Fibroblast of lung (primary cell): Measurements from ENCODE around the gene SCRG1. TPM values are rescaled to one million over a fixed set of nuclear protein-coding genes. Genes with fewer than 3 reads are reported as not detected.
A peak's percentile ranks its signal among the peaks of the same experiment; 100 is the strongest.

ENCODE experiments used
- DNase-seq, 2 donors: peaks; one replicate each; pipeline versions ENCODE4 v3.0.0 to v3.0.0-alpha.2; 2010; ENCODE audit warnings: low read depth in 2 of 2
- H2AFZ ChIP-seq: 2 replicates; pipeline ENCODE4 v1.5.1; 2012; ENCODE audit warnings: low read length, control low read depth, inconsistent platforms
- H3K27ac ChIP-seq: 2 replicates; pipeline ENCODE4 v1.5.1; 2011; ENCODE audit warnings: low read length, control low read depth; ENCODE audit not compliant: insufficient read depth
- H3K27me3 ChIP-seq: 2 replicates; pipeline ENCODE4 v1.5.1; 2011; ENCODE audit warnings: mild to moderate bottlenecking, low read length; ENCODE audit not compliant: control insufficient read depth, insufficient read depth
- H3K36me3 ChIP-seq: 2 replicates; pipeline ENCODE4 v1.5.1; 2011; ENCODE audit warnings: low read length; ENCODE audit not compliant: control insufficient read depth, insufficient read depth
- H3K4me1 ChIP-seq: 2 replicates; pipeline ENCODE4 v1.5.1; 2011; ENCODE audit warnings: low read length; ENCODE audit not compliant: control insufficient read depth, insufficient read depth; ENCODE audit errors: extremely low read depth
- H3K4me2 ChIP-seq: 2 replicates; pipeline ENCODE4 v1.5.1; 2011; ENCODE audit warnings: low read length, control low read depth; ENCODE audit not compliant: insufficient read depth; ENCODE audit errors: extremely low read depth
- H3K4me3 ChIP-seq, 4 experiments: fragments of 200-600 bp in 1 of 4; sonication (generic) in 1 of 4; replicated peaks in 1 of 4; 2 replicates each; pipeline ENCODE4 v1.5.1; 2011 to 2016; ENCODE audit warnings: low read length in 4 of 4, low read depth in 3 of 4, mild to moderate bottlenecking in 3 of 4, control low read depth in 2 of 4, inconsistent platforms in 1 of 4, mixed read lengths in 1 of 4; ENCODE audit not compliant: insufficient read depth in 1 of 4; ENCODE audit errors: control extremely low read depth in 1 of 4
- H3K79me2 ChIP-seq: 2 replicates; pipeline ENCODE4 v1.5.1; 2012; ENCODE audit warnings: mild to moderate bottlenecking, low read length, inconsistent platforms; ENCODE audit not compliant: control insufficient read depth, insufficient read depth
- H3K9ac ChIP-seq: 2 replicates; pipeline ENCODE4 v1.5.1; 2011; ENCODE audit warnings: mild to moderate bottlenecking, low read length, control low read depth; ENCODE audit not compliant: insufficient read depth
- H3K9me3 ChIP-seq: 2 replicates; pipeline ENCODE4 v1.5.1; 2012; ENCODE audit warnings: low read depth, low read length; ENCODE audit not compliant: control insufficient read depth, insufficient read depth
- H4K20me1 ChIP-seq: 2 replicates; pipeline ENCODE4 v1.5.1; 2011; ENCODE audit warnings: low read length; ENCODE audit not compliant: control insufficient read depth, insufficient read depth; ENCODE audit errors: extremely low read depth
- EZH2 ChIP-seq: IDR thresholded peaks from 2 replicates; pipeline ENCODE4 v1.5.1; 2012; ENCODE audit warnings: low read length, control low read depth, mild to moderate bottlenecking; ENCODE audit errors: missing control alignments
- polyA minus RNA-seq: library from RNA; depleted of rRNA, polyadenylated mRNA; stranded (reverse); fragments of >200 nt; gene quantifications from 2 replicates; pipeline ENCODE4 v1.2.3, GENCODE V29; 2011; ENCODE audit warnings: low replicate concordance
- polyA plus RNA-seq, 2 donors: library from polyadenylated mRNA; depleted of rRNA in 1 of 2; stranded (reverse) in 1 of 2; unstranded in 1 of 2; fragments of >200 nt; gene quantifications; 2 replicates each; pipeline ENCODE4 v1.2.1, GENCODE V29; 2011 to 2012; ENCODE audit warnings: missing spikeins in 1 of 2
- total RNA-seq: library from RNA; depleted of rRNA; stranded (reverse); fragments of >200 nt; gene quantifications from 2 replicates; pipeline ENCODE4 v1.2.1, GENCODE V29; 2014
- TF ChIP-seq, protein P1 (sequence below), 2 donors: IDR thresholded peaks in 1 of 2; conservative IDR thresholded peaks in 1 of 2; 1 replicate in 1 of 2; 2 replicates in 1 of 2; pipeline ENCODE4 v1.5.1; 2011 to 2012; ENCODE audit warnings: low read length in 2 of 2, control low read depth in 1 of 2, inconsistent platforms in 1 of 2, low read depth in 1 of 2, mild to moderate bottlenecking in 1 of 2

The SCRG1 gene
- total RNA-seq = 0.17 and 1.0 TPM in 2 replicates
- polyA plus RNA-seq = 0.20 and 0.39 TPM in 2 replicates
- polyA plus RNA-seq (2012) = 0.17 and 0.19 TPM in 2 replicates
- not detected in 2 replicates for polyA minus RNA-seq

DNA sequence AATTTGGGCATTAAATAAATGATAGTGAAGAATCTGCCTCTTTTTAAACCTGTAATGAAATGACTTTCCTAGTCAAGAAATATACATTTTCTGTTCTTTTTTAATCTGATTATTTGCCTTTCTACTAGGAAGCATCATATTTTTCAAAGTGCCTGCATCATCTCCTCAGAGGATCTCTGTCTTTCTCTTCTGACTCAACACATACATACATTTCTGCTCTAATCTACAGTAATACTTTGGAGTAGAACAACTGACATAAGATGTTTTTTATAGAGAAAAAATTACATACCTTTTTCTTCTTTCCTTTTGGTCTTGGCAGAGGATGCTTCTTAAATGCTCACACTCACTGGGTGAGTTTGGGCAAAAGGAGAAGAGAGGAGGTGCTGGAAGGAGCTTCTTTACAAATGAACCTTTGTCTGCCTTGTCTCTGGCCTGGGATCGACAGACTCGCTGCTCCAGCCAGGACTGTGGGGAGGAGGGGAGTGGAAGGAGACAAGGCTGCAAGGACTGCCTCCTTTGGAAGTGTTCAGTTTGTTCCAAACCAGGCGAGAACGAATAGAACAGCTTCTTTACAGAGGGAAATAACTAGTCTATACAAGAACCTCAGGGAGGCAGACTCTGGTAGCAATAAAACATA lies at the start of gene SCRG1:
SCRG1 (minus strand) TSS at position 338 of the 637 bp plus-strand sequence. CDS start 7,702 bp downstream, outside the sequence.
- H4K20me1 ChIP-seq = no peaks in the 10 kb centered on the region
- peak in 1 of 2 donors; percentile 13 for DNase-seq
- H3K4me3 ChIP-seq = peak within 1 kb of the TSS in 1 of 4 experiments; percentile 26
- no peak within 1 kb of the TSS for H3K27ac ChIP-seq
- no peak within 1 kb of the TSS for H2AFZ ChIP-seq
- H3K9ac ChIP-seq = no peak within 1 kb of the TSS
- no peaks in the 10 kb centered on the region for H3K27me3 ChIP-seq
- H3K79me2 ChIP-seq = no peaks in the 10 kb centered on the region
- TF ChIP-seq EZH2 = no peak
- TF ChIP-seq, protein P1, sequence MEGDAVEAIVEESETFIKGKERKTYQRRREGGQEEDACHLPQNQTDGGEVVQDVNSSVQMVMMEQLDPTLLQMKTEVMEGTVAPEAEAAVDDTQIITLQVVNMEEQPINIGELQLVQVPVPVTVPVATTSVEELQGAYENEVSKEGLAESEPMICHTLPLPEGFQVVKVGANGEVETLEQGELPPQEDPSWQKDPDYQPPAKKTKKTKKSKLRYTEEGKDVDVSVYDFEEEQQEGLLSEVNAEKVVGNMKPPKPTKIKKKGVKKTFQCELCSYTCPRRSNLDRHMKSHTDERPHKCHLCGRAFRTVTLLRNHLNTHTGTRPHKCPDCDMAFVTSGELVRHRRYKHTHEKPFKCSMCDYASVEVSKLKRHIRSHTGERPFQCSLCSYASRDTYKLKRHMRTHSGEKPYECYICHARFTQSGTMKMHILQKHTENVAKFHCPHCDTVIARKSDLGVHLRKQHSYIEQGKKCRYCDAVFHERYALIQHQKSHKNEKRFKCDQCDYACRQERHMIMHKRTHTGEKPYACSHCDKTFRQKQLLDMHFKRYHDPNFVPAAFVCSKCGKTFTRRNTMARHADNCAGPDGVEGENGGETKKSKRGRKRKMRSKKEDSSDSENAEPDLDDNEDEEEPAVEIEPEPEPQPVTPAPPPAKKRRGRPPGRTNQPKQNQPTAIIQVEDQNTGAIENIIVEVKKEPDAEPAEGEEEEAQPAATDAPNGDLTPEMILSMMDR (conservative IDR thresholded peaks at IDR 0.05 in 1 of 2, IDR thresholded peaks at IDR 0.05 in 1 of 2; ENCODE audit: low read depth in 1 of 2, low read length in 2 of 2) = no peak
- no peaks in the 10 kb centered on the region for H3K9me3 ChIP-seq
- no peaks in the 10 kb centered on the region for H3K4me1 ChIP-seq
- H3K4me2 ChIP-seq = no peak within 1 kb of the TSS
- no peaks in the 10 kb centered on the region for H3K36me3 ChIP-seq

DNA sequence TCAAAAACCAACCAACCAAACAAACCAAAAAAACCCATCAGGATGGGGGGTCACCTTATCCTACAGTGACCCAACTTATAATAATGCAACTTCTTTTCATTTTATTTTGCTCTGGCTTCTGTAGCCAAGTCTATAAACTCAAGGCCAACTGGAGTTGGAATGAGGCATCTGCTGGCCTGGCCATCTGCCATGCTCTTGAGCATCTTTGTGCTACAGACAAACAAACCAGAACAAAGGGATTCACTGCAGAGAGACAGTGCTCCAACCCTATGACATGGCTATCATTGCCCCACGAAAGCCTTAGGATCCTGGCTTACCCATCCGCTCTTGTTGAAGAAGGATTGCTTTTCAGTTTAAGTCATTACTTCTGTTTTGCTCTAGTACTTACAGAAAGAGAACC lies 49.2 kb upstream of the SCRG1 start:
- no peak overlapping the region for H3K9ac ChIP-seq
- H3K4me3 ChIP-seq = no peak overlapping the region
- no peak overlapping the region for H3K4me2 ChIP-seq
- peaks cover 9% of the 10 kb centered on the region for H3K4me1 ChIP-seq
- TF ChIP-seq, protein P1 (conservative IDR thresholded peaks at IDR 0.05 in 1 of 2, IDR thresholded peaks at IDR 0.05 in 1 of 2; ENCODE audit: low read depth in 1 of 2, low read length in 2 of 2) = no peak
- TF ChIP-seq EZH2 = no peak
- no peaks in the 10 kb centered on the region for H3K27me3 ChIP-seq
- DNase-seq = peak; percentile 65 to 74
- no peaks in the 10 kb centered on the region for H4K20me1 ChIP-seq
- no peak overlapping the region for H3K27ac ChIP-seq
- H3K9me3 ChIP-seq = no peaks in the 10 kb centered on the region
- H3K79me2 ChIP-seq = no peaks in the 10 kb centered on the region
- no peaks in the 10 kb centered on the region for H3K36me3 ChIP-seq
- H2AFZ ChIP-seq = no peak overlapping the region

DNA sequence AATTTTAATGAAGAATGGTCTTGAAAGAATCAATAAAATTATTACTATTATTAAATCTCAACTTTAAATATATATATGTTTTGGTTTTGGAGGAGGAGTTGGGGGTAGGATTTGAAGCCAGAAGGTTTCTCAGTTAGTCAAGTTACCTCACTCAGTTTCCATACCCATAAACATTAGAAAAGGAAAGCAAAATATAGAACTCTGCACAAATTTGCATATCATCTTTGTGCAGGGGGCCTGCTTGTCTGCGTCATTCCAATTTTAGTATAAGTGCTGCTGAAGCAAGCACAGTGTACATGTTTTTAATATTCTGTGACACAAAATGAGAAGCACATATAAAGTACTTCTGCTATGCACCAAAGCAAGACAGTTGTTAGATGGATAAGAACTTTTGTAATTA lies 47.5 kb upstream of the SCRG1 start:
- H3K4me1 ChIP-seq = peaks cover 9% of the 10 kb centered on the region
- TF ChIP-seq, protein P1 (conservative IDR thresholded peaks at IDR 0.05 in 1 of 2, IDR thresholded peaks at IDR 0.05 in 1 of 2; ENCODE audit: low read depth in 1 of 2, low read length in 2 of 2) = no peak
- no peak for TF ChIP-seq EZH2
- no peak overlapping the region for H2AFZ ChIP-seq
- H3K4me3 ChIP-seq = no peak overlapping the region
- no peak for DNase-seq
- H4K20me1 ChIP-seq = no peaks in the 10 kb centered on the region
- H3K79me2 ChIP-seq = no peaks in the 10 kb centered on the region
- H3K27me3 ChIP-seq = no peaks in the 10 kb centered on the region
- no peak overlapping the region for H3K27ac ChIP-seq
- no peak overlapping the region for H3K9ac ChIP-seq
- no peaks in the 10 kb centered on the region for H3K36me3 ChIP-seq
- H3K9me3 ChIP-seq = no peaks in the 10 kb centered on the region
- no peak overlapping the region for H3K4me2 ChIP-seq
